PC-3 (cell line): Measurements from ENCODE around the gene IGHMBP2. TPM values are rescaled to one million over a fixed set of nuclear protein-coding genes. Genes with fewer than 3 reads are reported as not detected.

ENCODE experiments used
- ATAC-seq: fragments of 200-7000 bp; cut with Tn5 transposase; 2 replicates; pipeline ENCODE4 v1.9.1; 2020; ENCODE audit warnings: mild to moderate bottlenecking, moderate library complexity
- BruUV-seq: library from RNA; stranded (reverse); fragments of 400-500 nt; replicated peaks from 2 replicates; lab custom pipeline; 2021; lab: Mats Ljungman, UMichigan
- CTCF ChIA-PET: fragments of 300-600 bp; sonication (Branson Sonifier 250); formaldehyde crosslinking; loops from one replicate; lab custom pipeline; 2022; ENCODE audit warnings: antibody characterized with exemption; lab: Charles Lee
- POLR2A ChIA-PET: fragments of 300-600 bp; sonication (Branson Sonifier 250); formaldehyde crosslinking; loops from one replicate; lab custom pipeline; 2022; ENCODE audit warnings: antibody characterized with exemption; ENCODE audit not compliant: unreplicated experiment; lab: Charles Lee
- DNase-seq: peaks from one replicate; pipeline ENCODE4 v3.0.0-alpha.2; 2015
- H2AFZ ChIP-seq: fragments of 300-600 bp; sonication (generic); 2 replicates; pipeline ENCODE4 v1.6.0; 2016; ENCODE audit warnings: antibody characterized with exemption, low read length
- H3F3A ChIP-seq: fragments of 300-600 bp; sonication (generic); one replicate; pipeline ENCODE4 v1.6.0; 2017; ENCODE audit warnings: antibody characterized with exemption, low read length, control low read depth, mild to moderate bottlenecking; ENCODE audit not compliant: unreplicated experiment
- H3K27ac ChIP-seq: fragments of 300-600 bp; sonication (generic); 2 replicates; pipeline ENCODE4 v1.5.1; 2016; ENCODE audit warnings: mild to moderate bottlenecking, low read length
- H3K27me3 ChIP-seq: fragments of 300-600 bp; sonication (generic); 2 replicates; pipeline ENCODE4 v1.6.1; 2016; ENCODE audit warnings: low read length, mixed read lengths
- H3K36me3 ChIP-seq: fragments of 300-600 bp; sonication (generic); 2 replicates; pipeline ENCODE4 v1.6.1; 2016; ENCODE audit warnings: low read depth, mixed run types, low read length, mixed read lengths
- H3K4me1 ChIP-seq: fragments of 300-600 bp; sonication (generic); 2 replicates; pipeline ENCODE4 v1.5.1; 2016; ENCODE audit warnings: low read length; ENCODE audit not compliant: insufficient read depth
- H3K4me2 ChIP-seq: fragments of 300-600 bp; sonication (generic); 2 replicates; pipeline ENCODE4 v1.6.0; 2016; ENCODE audit warnings: low read length
- H3K4me3 ChIP-seq: fragments of 300-600 bp; sonication (generic); 2 replicates; pipeline ENCODE4 v1.5.1; 2016; ENCODE audit warnings: mild to moderate bottlenecking, low read length, mixed read lengths
- H3K79me2 ChIP-seq: fragments of 300-600 bp; sonication (generic); 2 replicates; pipeline ENCODE4 v1.6.1; 2017; ENCODE audit warnings: low read length, mixed read lengths
- H3K9ac ChIP-seq: fragments of 300-600 bp; sonication (generic); 2 replicates; pipeline ENCODE4 v1.6.0; 2016; ENCODE audit warnings: mild to moderate bottlenecking, low read length
- H3K9me2 ChIP-seq: fragments of 300-600 bp; sonication (generic); replicated peaks from 2 replicates; pipeline ENCODE4 v1.6.1; 2016; ENCODE audit warnings: mixed run types, low read length, mixed read lengths
- H3K9me3 ChIP-seq: fragments of 300-600 bp; sonication (generic); 2 replicates; pipeline ENCODE4 v1.6.1; 2016; ENCODE audit warnings: low read length, mixed read lengths
- H4K20me1 ChIP-seq: fragments of 300-600 bp; sonication (generic); 2 replicates; pipeline ENCODE4 v1.6.1; 2016; ENCODE audit warnings: low read length, mixed read lengths
- EZH2 ChIP-seq: fragments of 300-600 bp; sonication (generic); IDR thresholded peaks from one replicate; pipeline ENCODE4 v1.6.1; 2017; ENCODE audit warnings: antibody characterized with exemption, mild to moderate bottlenecking, low read length; ENCODE audit not compliant: unreplicated experiment
- EZH2phosphoT487 ChIP-seq: fragments of 300-600 bp; sonication (generic); IDR thresholded peaks from 2 replicates; pipeline ENCODE4 v1.6.1; 2018; ENCODE audit warnings: mild to moderate bottlenecking, antibody characterized with exemption, low read length, borderline replicate concordance
- intact Hi-C: fragments of 100-400 bp; cut with micrococcal nuclease; formaldehyde crosslinking; loops from 2 replicates; pipeline ENCODE4 v1.9.0; 2023
- total RNA-seq: library from RNA; depleted of rRNA; stranded (reverse); fragments of >200 nt; gene quantifications from 2 replicates; pipeline ENCODE4 v1.2.3, GENCODE V29; 2014
- TF ChIP-seq, protein P1 (sequence below): fragments of 300-600 bp; sonication (generic); conservative IDR thresholded peaks from 2 replicates; pipeline ENCODE4 v1.5.1; 2017; ENCODE audit warnings: antibody characterized with exemption, low read depth, mild to moderate bottlenecking, low read length

Gene IGHMBP2
- total RNA-seq, 1 experiment from 2014 or later = 20.5 TPM

DNA sequence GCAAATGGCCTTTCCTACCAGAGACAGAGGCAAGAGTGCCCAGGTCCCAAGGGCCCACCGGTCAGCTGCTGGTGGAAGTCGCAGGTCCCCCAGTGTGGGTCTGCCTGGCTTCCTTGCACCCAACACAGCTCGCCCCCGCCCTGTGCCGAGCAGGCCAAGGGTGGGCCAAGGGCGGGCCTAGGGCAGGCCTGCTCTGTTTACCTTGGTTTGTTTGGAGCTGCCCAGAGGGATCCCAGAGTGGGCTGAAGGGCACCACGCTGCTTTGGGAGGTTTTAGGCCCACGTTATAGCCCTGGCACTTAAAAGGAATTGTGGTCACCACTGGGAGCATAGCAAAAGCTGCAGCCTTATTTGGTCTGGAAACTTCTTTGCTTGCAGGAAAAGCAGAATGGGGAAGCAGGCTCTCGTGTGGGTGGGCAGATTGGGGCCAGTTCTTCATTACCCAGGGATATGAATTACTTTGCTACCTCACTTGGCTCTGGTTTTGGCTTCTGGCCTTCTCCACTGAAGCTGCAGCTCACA is 39.1 kb downstream of the IGHMBP2 start:
- TF ChIP-seq, protein P1, sequence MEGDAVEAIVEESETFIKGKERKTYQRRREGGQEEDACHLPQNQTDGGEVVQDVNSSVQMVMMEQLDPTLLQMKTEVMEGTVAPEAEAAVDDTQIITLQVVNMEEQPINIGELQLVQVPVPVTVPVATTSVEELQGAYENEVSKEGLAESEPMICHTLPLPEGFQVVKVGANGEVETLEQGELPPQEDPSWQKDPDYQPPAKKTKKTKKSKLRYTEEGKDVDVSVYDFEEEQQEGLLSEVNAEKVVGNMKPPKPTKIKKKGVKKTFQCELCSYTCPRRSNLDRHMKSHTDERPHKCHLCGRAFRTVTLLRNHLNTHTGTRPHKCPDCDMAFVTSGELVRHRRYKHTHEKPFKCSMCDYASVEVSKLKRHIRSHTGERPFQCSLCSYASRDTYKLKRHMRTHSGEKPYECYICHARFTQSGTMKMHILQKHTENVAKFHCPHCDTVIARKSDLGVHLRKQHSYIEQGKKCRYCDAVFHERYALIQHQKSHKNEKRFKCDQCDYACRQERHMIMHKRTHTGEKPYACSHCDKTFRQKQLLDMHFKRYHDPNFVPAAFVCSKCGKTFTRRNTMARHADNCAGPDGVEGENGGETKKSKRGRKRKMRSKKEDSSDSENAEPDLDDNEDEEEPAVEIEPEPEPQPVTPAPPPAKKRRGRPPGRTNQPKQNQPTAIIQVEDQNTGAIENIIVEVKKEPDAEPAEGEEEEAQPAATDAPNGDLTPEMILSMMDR = no peak
- TF ChIP-seq EZH2 (no peak), EZH2phosphoT487 (no peak)
- no peaks in the 10 kb centered on the region for H3K79me2 ChIP-seq
- no peaks in the 10 kb centered on the region for H3K27me3 ChIP-seq
- H3K27ac ChIP-seq = no peak overlapping the region
- DNase-seq (no peak), ATAC-seq (no peak)
- CTCF ChIA-PET = no interaction called here
- peaks cover 6% of the 10 kb centered on the region; the same call in 1 of the 2 replicates for H3K36me3 ChIP-seq
- BruUV-seq = no TSS peak
- POLR2A ChIA-PET = no interaction called here
- no peak overlapping the region for H3K4me3 ChIP-seq
- no peaks in the 10 kb centered on the region for H3K4me1 ChIP-seq
- no peak overlapping the region for H2AFZ ChIP-seq
- no peaks in the 10 kb centered on the region for H4K20me1 ChIP-seq
- H3K9ac ChIP-seq = no peak overlapping the region
- H3K9me3 ChIP-seq = no peaks in the 10 kb centered on the region
- H3K9me2 ChIP-seq = no peaks in the 10 kb centered on the region
- no peak overlapping the region for H3K4me2 ChIP-seq
- no peaks in the 10 kb centered on the region for H3F3A ChIP-seq
- intact Hi-C loops = no loop called here

DNA sequence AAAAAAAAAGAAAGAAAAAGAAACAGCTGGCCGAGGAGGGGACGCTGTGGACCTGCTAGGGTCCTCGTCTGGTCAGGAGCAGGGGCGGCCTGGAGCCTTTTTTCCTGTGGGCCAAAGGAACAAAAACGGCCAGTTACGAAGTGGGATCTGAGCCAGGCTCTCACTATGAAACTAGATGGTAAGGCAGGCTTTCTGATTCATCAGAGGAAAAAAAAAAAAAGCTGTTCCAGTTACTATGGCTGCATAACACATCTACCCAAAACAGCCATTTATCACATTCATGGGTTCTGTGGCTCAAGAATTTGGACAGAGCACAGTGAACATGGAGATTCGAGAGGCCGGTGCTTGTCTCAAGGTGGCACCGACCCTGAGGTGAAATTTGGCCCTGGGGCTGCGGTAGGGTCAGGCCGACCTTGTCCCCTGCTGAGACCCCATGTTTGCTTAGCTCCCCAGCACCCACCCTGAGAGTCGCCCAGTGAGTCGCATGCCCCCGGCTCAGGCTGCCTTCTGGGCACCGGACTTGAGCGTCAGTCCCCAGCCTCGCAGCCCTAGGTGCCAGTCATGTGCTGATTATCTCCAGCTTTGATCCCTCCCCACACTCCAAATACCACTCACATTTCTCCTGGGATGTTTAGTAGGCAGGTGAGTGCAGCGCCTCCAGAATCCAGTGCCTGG is 42.9 kb downstream of the IGHMBP2 start:
- no TSS peak for BruUV-seq
- Histone ChIP-seq H3K36me3 (no peaks in the 10 kb centered on the region), H3K9ac (no peak overlapping the region), H3F3A (no peaks in the 10 kb centered on the region), H3K9me2 (no peaks in the 10 kb centered on the region), H3K4me1 (no peaks in the 10 kb centered on the region), H3K27ac (no peak overlapping the region), H3K4me3 (no peak overlapping the region), H4K20me1 (no peaks in the 10 kb centered on the region), H3K79me2 (no peaks in the 10 kb centered on the region), H3K9me3 (no peaks in the 10 kb centered on the region), H3K4me2 (no peak overlapping the region), H3K27me3 (no peaks in the 10 kb centered on the region), H2AFZ (no peak overlapping the region)
- ChIA-PET CTCF (no interaction called here), POLR2A (no interaction called here)
- intact Hi-C loops = no loop called here
- TF ChIP-seq EZH2 = no peak
- DNase-seq = peak; percentile 12
- no peak for ATAC-seq

DNA sequence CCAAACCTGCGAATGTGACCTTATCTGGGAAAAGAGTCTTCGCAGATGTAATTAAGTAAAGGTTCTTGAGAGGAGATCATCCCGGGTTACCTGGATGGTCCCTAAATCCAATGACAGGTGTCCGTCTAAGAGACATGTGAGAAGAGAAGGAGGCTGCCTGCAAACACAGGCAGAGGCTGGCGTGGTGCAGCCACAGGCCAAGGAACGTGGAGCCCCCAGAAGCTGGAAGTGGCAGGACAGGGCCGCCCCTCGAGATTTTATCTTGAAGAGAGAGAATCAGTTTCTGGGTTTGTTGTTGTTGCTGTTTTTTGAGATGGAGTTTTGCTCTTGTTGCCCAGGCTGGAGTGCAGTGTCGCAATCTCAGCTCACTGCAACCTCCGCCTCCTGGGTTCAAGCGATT is 43.5 kb downstream of the IGHMBP2 start:
- POLR2A ChIA-PET = no interaction called here
- no peak overlapping the region for H3K4me3 ChIP-seq
- no peak for TF ChIP-seq EZH2phosphoT487
- TF ChIP-seq, protein P1 = no peak
- TF ChIP-seq EZH2 = no peak
- no peak for ATAC-seq
- H3K4me1 ChIP-seq = no peaks in the 10 kb centered on the region
- no peaks in the 10 kb centered on the region for H3K36me3 ChIP-seq
- H3K9ac ChIP-seq = no peak overlapping the region
- BruUV-seq = no TSS peak
- H3K27me3 ChIP-seq = no peaks in the 10 kb centered on the region
- intact Hi-C loops = no loop called here
- no peaks in the 10 kb centered on the region for H3K79me2 ChIP-seq
- H3F3A ChIP-seq = no peaks in the 10 kb centered on the region
- no peaks in the 10 kb centered on the region for H4K20me1 ChIP-seq
- H3K27ac ChIP-seq = no peak overlapping the region
- no peak overlapping the region for H3K4me2 ChIP-seq
- no peaks in the 10 kb centered on the region for H3K9me3 ChIP-seq
- DNase-seq = no peak
- CTCF ChIA-PET = no interaction called here
- H3K9me2 ChIP-seq = no peaks in the 10 kb centered on the region
- no peak overlapping the region for H2AFZ ChIP-seq
